DOHH2 (cell line): ENCODE results near the gene HMG20A.

Experiments used
- CTCF ChIP-seq: fragments of 200-600 bp; sonication (generic); IDR thresholded peaks from one replicate; pipeline ENCODE4 v1.5.1; 2014; ENCODE audit warnings: antibody characterized with exemption, mild to moderate bottlenecking, low read depth, low read length; ENCODE audit not compliant: poor library complexity, severe bottlenecking
- EZH2phosphoT487 ChIP-seq: fragments of 200-600 bp; sonication (generic); IDR thresholded peaks from 2 replicates; pipeline ENCODE4 v1.6.1; 2017; ENCODE audit warnings: borderline replicate concordance, mild to moderate bottlenecking, antibody characterized with exemption, low read length, moderate library complexity, mixed read lengths

DNA sequence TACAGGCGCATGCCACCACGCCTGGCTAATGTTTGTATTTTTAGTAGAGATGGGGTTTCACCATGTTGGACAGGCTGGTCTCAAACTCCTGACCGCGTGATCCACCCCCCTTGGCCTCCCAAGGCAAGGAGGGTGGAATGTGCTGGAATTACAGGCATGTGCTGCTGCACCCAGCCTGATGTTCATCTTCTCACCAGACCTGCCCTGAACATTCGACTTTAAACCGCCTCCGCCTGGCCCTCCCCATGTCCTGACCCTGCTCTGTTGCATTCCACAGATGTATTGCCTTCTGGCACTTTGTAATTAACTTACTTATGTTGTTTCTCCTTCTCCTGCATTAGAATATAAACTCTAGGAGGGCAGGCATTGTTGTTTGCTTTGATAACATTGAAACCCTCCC, 109.9 kb downstream of the HMG20A start:
- no peak for TF ChIP-seq CTCF
- TF ChIP-seq EZH2phosphoT487 = no peak
